H1 (cell line): ENCODE results near the gene ZNF548. TPM values are rescaled to one million over a fixed set of nuclear protein-coding genes. Genes with fewer than 3 reads are reported as not detected.

Source experiments
- BCL11A ChIP-seq, 2 experiments: IDR thresholded peaks; one replicate each; pipeline ENCODE4 v1.6.1; 2011; ENCODE audit warnings: low read depth in 2 of 2, low read length in 2 of 2, mild to moderate bottlenecking in 2 of 2
- BRCA1 ChIP-seq: IDR thresholded peaks from 2 replicates; pipeline ENCODE4 v1.6.1; 2012; ENCODE audit warnings: low read depth, low read length, improper control_type of control experiment
- CBX8 ChIP-seq: fragments of 300-800, 300-1000 bp; sonication (generic); IDR thresholded peaks from 2 replicates; pipeline ENCODE4 v1.7.1; 2016; ENCODE audit warnings: low read depth, low read length, borderline replicate concordance
- CEBPB ChIP-seq: IDR thresholded peaks from 2 replicates; pipeline ENCODE4 v1.6.1; 2012; ENCODE audit warnings: low read depth, low read length
- CREB1 ChIP-seq: IDR thresholded peaks from 2 replicates; pipeline ENCODE4 v1.6.1; 2012; ENCODE audit warnings: inconsistent platforms
- E2F6 ChIP-seq: IDR thresholded peaks from 2 replicates; pipeline ENCODE4 v1.6.1; 2012; ENCODE audit warnings: inconsistent platforms
- EZH2 ChIP-seq: fragments of 200-600 bp; sonication (generic); IDR thresholded peaks from 2 replicates; pipeline ENCODE4 v1.7.1; 2012; ENCODE audit warnings: low read depth, mild to moderate bottlenecking, moderate library complexity, low read length, inconsistent platforms; ENCODE audit not compliant: severe bottlenecking
- GABPA ChIP-seq: IDR thresholded peaks from 2 replicates; pipeline ENCODE4 v1.6.1; 2011; ENCODE audit warnings: mild to moderate bottlenecking, low read length, moderate library complexity, borderline replicate concordance; ENCODE audit not compliant: insufficient read depth
- HDAC6 ChIP-seq: IDR thresholded peaks from one replicate; pipeline ENCODE4 v1.7.1; 2012; ENCODE audit warnings: low read depth, mild to moderate bottlenecking, inconsistent platforms, low read length, moderate library complexity
- JUN ChIP-seq: IDR thresholded peaks from 2 replicates; pipeline ENCODE4 v1.6.1; 2011; ENCODE audit warnings: low read depth, mild to moderate bottlenecking, improper control_type of control experiment, low read length
- JUND ChIP-seq: IDR thresholded peaks from 2 replicates; pipeline ENCODE4 v1.6.1; 2011; ENCODE audit warnings: mild to moderate bottlenecking, improper control_type of control experiment, low read length
- KDM4A ChIP-seq: IDR thresholded peaks from one replicate; pipeline ENCODE4 v1.7.1; 2012; ENCODE audit warnings: low read depth, mild to moderate bottlenecking, moderate library complexity, low read length, inconsistent platforms; ENCODE audit not compliant: severe bottlenecking
- MAFK ChIP-seq: IDR thresholded peaks from 2 replicates; pipeline ENCODE4 v1.6.1; 2012; ENCODE audit warnings: low read depth, mild to moderate bottlenecking, improper control_type of control experiment, low read length
- NRF1 ChIP-seq: IDR thresholded peaks from 2 replicates; pipeline ENCODE4 v1.6.1; 2011; ENCODE audit warnings: mild to moderate bottlenecking, low read depth, low read length, improper control_type of control experiment
- POLR2A ChIP-seq, 2 experiments: IDR thresholded peaks; 1 replicate in 1 of 2; 2 replicates in 1 of 2; pipeline ENCODE4 v1.6.1; 2011; ENCODE audit warnings: low read depth in 2 of 2, low read length in 2 of 2, mild to moderate bottlenecking in 2 of 2; ENCODE audit errors: control extremely low read depth in 1 of 2
- RFX5 ChIP-seq: IDR thresholded peaks from 2 replicates; pipeline ENCODE4 v1.6.1; 2011; ENCODE audit warnings: low read depth, low read length, improper control_type of control experiment, borderline replicate concordance
- SAP30 ChIP-seq: fragments of 300-600 bp; sonication (generic); IDR thresholded peaks from 2 replicates; pipeline ENCODE4 v1.7.1; 2012; ENCODE audit warnings: low read length, moderate library complexity, mild to moderate bottlenecking, inconsistent platforms; ENCODE audit not compliant: insufficient read depth, insufficient replicate concordance
- SIRT6 ChIP-seq: IDR thresholded peaks from one replicate; pipeline ENCODE4 v1.7.1; 2012; ENCODE audit warnings: low read length, inconsistent platforms
- SIX5 ChIP-seq: IDR thresholded peaks from 2 replicates; pipeline ENCODE4 v1.6.1; 2011; ENCODE audit warnings: mild to moderate bottlenecking, low read depth, low read length
- SP1 ChIP-seq: IDR thresholded peaks from 2 replicates; pipeline ENCODE4 v1.6.1; 2011; ENCODE audit warnings: low read depth, low read length
- SRF ChIP-seq: IDR thresholded peaks from 2 replicates; pipeline ENCODE4 v1.6.1; 2011; ENCODE audit warnings: mild to moderate bottlenecking, low read depth, low read length, moderate library complexity
- TAF1 ChIP-seq: IDR thresholded peaks from 2 replicates; pipeline ENCODE4 v1.6.1; 2011; ENCODE audit warnings: mild to moderate bottlenecking, low read depth, low read length
- YY1 ChIP-seq: IDR thresholded peaks from 2 replicates; pipeline ENCODE4 v1.6.1; 2011; ENCODE audit warnings: low read depth, mild to moderate bottlenecking, low read length
- polyA plus RNA-seq, 7 experiments: library from polyadenylated mRNA; depleted of rRNA in 3 of 7; stranded (reverse) in 5 of 7; unstranded in 2 of 7; fragments of >200 nt in 5 of 7; fragments of 200-250 nt in 2 of 7; gene quantifications; 1 replicate in 5 of 7; 2 replicates in 1 of 7; 4 replicates in 1 of 7; pipeline versions ENCODE4 v1.2.1 to v1.2.3, GENCODE V29; 2011 to 2013; ENCODE audit warnings: missing spikeins in 2 of 7, mixed read lengths in 2 of 7
- total RNA-seq: library from RNA; stranded (reverse); fragmentation: NEBNext Ultra II Directional; extraction: Animal tissue kit (Norgen Biotek cat#: 25700); gene quantifications from 2 replicates; pipeline ENCODE4 v1.2.1, GENCODE V29; 2021
- TF ChIP-seq, protein P1 (sequence below): IDR thresholded peaks from 2 replicates; pipeline ENCODE4 v1.6.1; 2011; ENCODE audit warnings: low read depth, mild to moderate bottlenecking, low read length; ENCODE audit not compliant: insufficient read depth
- TF ChIP-seq, protein P2 (sequence below): IDR thresholded peaks from 2 replicates; pipeline ENCODE4 v1.6.1; 2012; ENCODE audit warnings: inconsistent platforms

Gene ZNF548
- total and polyA plus RNA-seq, 2 of the 8 experiments (the other 6 are each of a cell fraction or from before 2014, with no cell fraction given), result 7.4 to 9.9 TPM

DNA sequence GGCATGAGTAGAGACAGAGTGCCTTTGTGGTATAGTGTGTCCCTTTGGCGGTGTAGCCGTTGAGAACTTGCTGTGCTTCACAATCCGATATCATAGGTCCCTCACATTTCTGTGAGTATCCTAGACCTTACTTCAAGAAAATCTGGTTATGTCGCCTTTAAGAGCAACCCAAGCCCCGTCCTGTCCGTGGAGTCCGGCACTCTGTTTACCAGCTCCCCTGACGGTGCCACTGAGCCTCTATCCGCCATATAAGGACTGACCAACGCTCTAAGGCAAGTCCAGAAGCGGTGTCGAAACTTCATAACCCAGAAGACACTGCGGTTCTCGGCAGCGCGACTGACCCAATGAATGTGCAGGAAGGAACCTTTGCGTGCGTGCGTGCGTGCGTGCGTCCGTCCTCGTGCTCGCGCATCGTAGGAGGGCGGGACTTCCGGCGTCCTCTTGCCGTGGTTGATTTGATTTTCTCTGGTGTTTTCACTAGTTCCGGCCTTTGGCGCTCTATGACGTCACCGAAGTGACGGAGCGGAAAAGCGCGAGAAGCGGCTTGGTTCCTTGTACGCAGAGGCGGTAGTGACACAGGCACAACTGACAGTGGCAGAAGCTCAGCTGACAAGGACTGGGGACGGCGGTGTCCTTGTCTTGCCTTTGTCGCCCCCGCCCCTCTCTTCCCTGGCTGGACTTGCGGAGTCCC is 26.5 kb upstream of the ZNF548 start, which contains the start of the genes TRAPPC2B and ZNF547 (continued):
- TF ChIP-seq, protein P1, sequence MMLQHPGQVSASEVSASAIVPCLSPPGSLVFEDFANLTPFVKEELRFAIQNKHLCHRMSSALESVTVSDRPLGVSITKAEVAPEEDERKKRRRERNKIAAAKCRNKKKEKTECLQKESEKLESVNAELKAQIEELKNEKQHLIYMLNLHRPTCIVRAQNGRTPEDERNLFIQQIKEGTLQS, result 0 out of 2 replicates have a peak, but pooled peaks have one; percentile 15
- TF ChIP-seq E2F6, result no peak
- no peak for TF ChIP-seq HDAC6
- TF ChIP-seq CREB1, result peak; percentile 99
- no peak for TF ChIP-seq BCL11A (IDR thresholded peaks at IDR 0.05; ENCODE audit: low read depth in 2 of 2, low read length in 2 of 2)
- TF ChIP-seq, protein P2, sequence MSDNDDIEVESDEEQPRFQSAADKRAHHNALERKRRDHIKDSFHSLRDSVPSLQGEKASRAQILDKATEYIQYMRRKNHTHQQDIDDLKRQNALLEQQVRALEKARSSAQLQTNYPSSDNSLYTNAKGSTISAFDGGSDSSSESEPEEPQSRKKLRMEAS, result peak; percentile 73
- TF ChIP-seq SAP30, result peak; percentile 74
- peak; percentile 90 for TF ChIP-seq SRF
- TF ChIP-seq CBX8, result no peak
- peak; percentile 58; the same call in 1 of the 2 replicates for TF ChIP-seq BRCA1
- peak; percentile 97 for TF ChIP-seq JUND
- peak; percentile 70; the same call in 1 of the 2 replicates for TF ChIP-seq JUN
- TF ChIP-seq GABPA, result peak; percentile 92
- TF ChIP-seq KDM4A, result peak; percentile 59
- TF ChIP-seq SIX5, result peak; percentile 47
- TF ChIP-seq EZH2, result no peak
- TF ChIP-seq TAF1, result peak; percentile 94
- peak; percentile 70 for TF ChIP-seq CEBPB
- TF ChIP-seq RFX5, result no peak
- peak; percentile 42; the same call in 1 of the 2 replicates for TF ChIP-seq NRF1
- no peak for TF ChIP-seq SIRT6
- TF ChIP-seq POLR2A (IDR thresholded peaks at IDR 0.05; ENCODE audit: control extremely low read depth in 1 of 2, low read depth in 2 of 2, low read length in 2 of 2), result peak; percentile 80 to 90
- TF ChIP-seq SP1, result peak; percentile 85
- no peak for TF ChIP-seq MAFK
- peak; percentile 83; the same call in 1 of the 2 replicates for TF ChIP-seq YY1
